Right atrium auricular region (tissue), 2 donors: ENCODE measurements around the gene PCDH9. TPM values are rescaled to one million over a fixed set of nuclear protein-coding genes. Genes with fewer than 3 reads are reported as not detected.

Experiments
- DNase-seq: peaks from one replicate; pipeline ENCODE4 v3.0.0-alpha.2; 2019; ENCODE audit warnings: low spot score
- H3K27ac ChIP-seq, 2 donors: fragments of 200-600 bp; sonication (generic); 1 replicate in 1 of 2; 2 replicates in 1 of 2; pipeline ENCODE4 v1.5.1; 2016 to 2019
- H3K27me3 ChIP-seq, 2 donors: fragments of 200-600 bp; sonication (generic); one replicate each; pipeline versions ENCODE4 v1.5.1 to v1.6.0; 2017 to 2019
- H3K36me3 ChIP-seq: fragments of 200-600 bp; sonication (generic); one replicate; pipeline ENCODE4 v1.5.1; 2016
- H3K4me1 ChIP-seq, 2 donors: fragments of 200-600 bp; sonication (generic); one replicate each; pipeline versions ENCODE4 v1.5.1 to v1.6.0; 2017 to 2019
- H3K4me3 ChIP-seq, 2 donors: fragments of 200-600 bp; sonication (generic); 1 replicate in 1 of 2; 2 replicates in 1 of 2; pipeline ENCODE4 v1.5.1; 2017 to 2019; ENCODE audit warnings: mild to moderate bottlenecking in 1 of 2, moderate library complexity in 1 of 2
- H3K9me3 ChIP-seq, 2 donors: fragments of 200-600 bp; sonication (generic); one replicate each; pipeline ENCODE4 v1.5.1; 2019
- CTCF ChIP-seq, 2 donors: fragments of 200-600 bp; sonication (generic); IDR thresholded peaks; one replicate each; pipeline ENCODE4 v1.5.1; 2019; ENCODE audit warnings: antibody characterized with exemption in 2 of 2
- total RNA-seq, 2 donors: library from RNA; depleted of rRNA; stranded (reverse); fragments of >200 nt; gene quantifications; one replicate each; pipeline ENCODE4 v1.1.0, GENCODE V29; 2016

The PCDH9 gene
- total RNA-seq, 2 donors from 2014 or later = 19.4 to 28.7 TPM

DNA sequence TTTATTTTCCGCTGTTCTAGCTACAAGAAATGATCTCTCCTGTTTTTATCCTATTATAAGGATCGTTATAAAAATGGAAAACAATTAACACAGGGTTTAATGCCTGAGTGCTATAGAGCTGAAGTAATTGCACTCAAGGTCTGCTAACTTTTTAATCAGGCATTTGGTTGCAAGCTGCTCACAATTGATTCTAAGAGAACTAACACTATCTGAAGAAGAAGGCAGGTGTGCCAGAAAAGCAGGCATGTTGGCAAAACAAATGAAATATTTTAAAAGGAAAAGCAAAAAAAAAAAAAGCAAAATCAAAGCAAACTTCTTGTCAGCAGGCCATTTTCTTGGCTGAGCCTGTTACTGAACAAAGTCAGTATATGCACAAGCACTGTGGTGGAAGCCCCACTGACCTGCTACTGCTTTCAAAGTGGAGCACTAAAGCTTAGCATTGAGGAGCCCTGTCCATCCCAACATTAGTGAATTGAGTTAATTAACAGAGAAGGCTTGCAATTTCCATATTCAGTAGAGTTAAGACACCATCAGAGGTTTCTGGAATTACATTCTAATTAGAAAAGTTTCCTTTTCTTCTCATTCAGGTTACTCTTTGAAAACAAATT, 574.2 kb downstream of the PCDH9 start:
- DNase-seq = no peak
- no peak overlapping the region for H3K27ac ChIP-seq
- no peak overlapping the region for H3K4me3 ChIP-seq
- H3K27me3 ChIP-seq = no peaks in the 10 kb centered on the region
- no peak for TF ChIP-seq CTCF (IDR thresholded peaks at IDR 0.05)
- no peaks in the 10 kb centered on the region for H3K36me3 ChIP-seq
- no peaks in the 10 kb centered on the region for H3K9me3 ChIP-seq
- peaks cover 0 to 13% of the 10 kb centered on the region in 2 donors for H3K4me1 ChIP-seq

DNA sequence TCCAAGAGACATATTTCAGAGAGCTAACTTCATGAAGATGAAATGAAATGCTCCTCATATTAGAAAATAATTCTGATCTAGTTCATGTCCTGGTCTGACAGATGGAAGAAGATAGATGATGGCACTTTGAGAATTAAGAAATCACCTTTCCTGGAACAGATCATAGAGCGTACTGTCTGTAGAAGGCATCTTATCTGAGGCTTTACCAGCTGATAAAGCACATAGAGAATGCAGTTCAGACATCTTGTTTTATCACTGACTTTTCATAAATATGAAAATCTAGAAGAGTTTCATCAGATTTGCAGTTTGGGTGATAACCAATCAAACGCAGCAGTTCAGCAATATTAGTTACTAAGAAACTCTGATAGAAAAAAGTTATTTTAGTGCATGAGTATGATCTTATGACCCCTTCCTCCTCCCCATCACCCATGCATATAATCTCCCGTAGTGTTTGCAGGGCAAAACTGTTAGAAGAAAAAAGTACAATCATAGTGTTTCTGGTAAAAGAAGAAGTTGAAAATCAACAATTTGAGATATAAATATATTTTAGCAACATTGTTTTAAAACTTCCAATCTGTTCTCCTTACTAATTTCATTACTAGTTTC, 585.2 kb downstream of the PCDH9 start:
- H3K27ac ChIP-seq = no peak overlapping the region

GRCh38 chr13:66640231-66640630, 589.9 kb downstream of the PCDH9 start:
- no peak overlapping the region for H3K27ac ChIP-seq
- no peak for DNase-seq
- H3K4me1 ChIP-seq = no peaks in the 10 kb centered on the region
- H3K9me3 ChIP-seq = no peaks in the 10 kb centered on the region
- H3K36me3 ChIP-seq = no peaks in the 10 kb centered on the region
- H3K4me3 ChIP-seq = no peak overlapping the region
- TF ChIP-seq CTCF (IDR thresholded peaks at IDR 0.05) = no peak
- H3K27me3 ChIP-seq = no peaks in the 10 kb centered on the region

More for the DNA sequence above, 585.2 kb downstream of the PCDH9 start:
- TF ChIP-seq CTCF (IDR thresholded peaks at IDR 0.05) = no peak
- H3K9me3 ChIP-seq = no peaks in the 10 kb centered on the region
- DNase-seq = no peak
- no peaks in the 10 kb centered on the region for H3K36me3 ChIP-seq
- H3K4me3 ChIP-seq = no peak overlapping the region
- H3K27me3 ChIP-seq = no peaks in the 10 kb centered on the region
- no peaks in the 10 kb centered on the region for H3K4me1 ChIP-seq

DNA sequence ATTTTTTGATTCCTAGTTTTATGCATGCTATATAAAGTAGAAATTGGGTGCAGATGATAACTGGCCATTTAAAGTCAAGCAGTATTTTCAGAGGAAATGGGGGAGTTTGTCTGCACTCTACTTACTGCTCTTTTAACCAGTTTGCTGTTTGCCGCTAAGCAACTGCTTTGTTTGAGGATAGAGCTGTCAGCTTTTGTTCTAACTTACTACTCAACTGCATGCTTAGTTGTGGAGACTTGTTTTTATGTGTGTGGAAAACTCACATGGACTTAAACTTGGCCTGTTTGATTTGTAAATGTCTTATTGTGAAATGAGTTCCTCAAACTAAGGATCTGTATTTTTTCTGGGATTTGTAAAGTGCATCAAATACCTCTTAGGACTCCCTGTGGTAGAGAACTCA, 591.1 kb downstream of the PCDH9 start:
- Histone ChIP-seq H3K9me3 (no peaks in the 10 kb centered on the region), H3K36me3 (no peaks in the 10 kb centered on the region), H3K27me3 (no peaks in the 10 kb centered on the region), H3K4me3 (no peak overlapping the region), H3K4me1 (no peaks in the 10 kb centered on the region), H3K27ac (no peak overlapping the region)
- no peak for TF ChIP-seq CTCF (IDR thresholded peaks at IDR 0.05)
- no peak for DNase-seq

- no peaks in the 10 kb centered on the region for H3K9me3 ChIP-seq
- H3K4me3 ChIP-seq = no peak overlapping the region
- no peak for DNase-seq
- no peaks in the 10 kb centered on the region for H3K4me1 ChIP-seq
- H3K36me3 ChIP-seq = no peaks in the 10 kb centered on the region
- no peak for TF ChIP-seq CTCF (IDR thresholded peaks at IDR 0.05)
- H3K27me3 ChIP-seq = no peaks in the 10 kb centered on the region
- H3K27ac ChIP-seq = no peak overlapping the region
These were observed 594.6 kb downstream of the PCDH9 start for GRCh38 chr13:66635526-66635925.

- no peaks in the 10 kb centered on the region for H3K27me3 ChIP-seq
- H3K9me3 ChIP-seq = no peaks in the 10 kb centered on the region
- H3K36me3 ChIP-seq = no peaks in the 10 kb centered on the region
- H3K4me1 ChIP-seq = no peaks in the 10 kb centered on the region
- DNase-seq = no peak
- H3K27ac ChIP-seq = no peak overlapping the region
- no peak overlapping the region for H3K4me3 ChIP-seq
- TF ChIP-seq CTCF (IDR thresholded peaks at IDR 0.05) = no peak
These were observed 595.8 kb downstream of the PCDH9 start for GRCh38 chr13:66634384-66634783.
